Measurements from ENCODE around the gene CFAP141. TPM values are rescaled to one million over a fixed set of nuclear protein-coding genes. Genes with fewer than 3 reads are reported as not detected.
"Not testable (repeated sequence)": the region's sequence is repeated elsewhere in the genome, so short reads cannot be mapped to it uniquely, and the experiment has no call there.

CFAP141 gene
- total and polyA plus RNA-seq, 10 donors, result not detected

DNA sequence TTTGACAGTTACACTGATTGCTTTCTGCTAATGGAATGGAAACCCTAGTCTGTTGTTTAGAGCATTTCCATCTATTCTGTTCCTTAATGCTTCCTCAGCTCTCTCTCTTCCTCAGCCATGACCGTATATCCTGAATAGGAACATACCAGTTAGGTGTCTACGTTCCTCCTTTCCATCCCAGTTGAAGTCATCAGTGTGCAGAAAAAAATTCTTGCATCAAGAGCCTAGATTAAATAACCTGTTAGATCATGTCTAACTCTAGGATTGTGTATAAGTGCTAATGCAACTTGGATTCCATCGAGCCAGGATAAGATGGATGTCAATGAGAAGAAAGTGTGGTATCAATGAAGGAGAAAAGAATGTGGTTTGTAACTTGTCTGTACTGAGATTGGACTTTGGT lies 33.4 kb upstream of the CFAP141 start:
- Histone ChIP-seq H3K27ac (no peak overlapping the region), H3K4me3 (no peak overlapping the region), H3K4me1 (peaks cover 0 to 16% (median 0%) of the 10 kb centered on the region in 6 donors), H3K27me3 (replicated peaks in 1 of 7) (no peaks in the 10 kb centered on the region), H3K9me3 (no peaks in the 10 kb centered on the region), H3K36me3 (peaks cover 0 to 100% (median 91%) of the 10 kb centered on the region in 6 donors)
- no peak for TF ChIP-seq CTCF (IDR thresholded peaks at IDR 0.05 in 8 of 11, conservative IDR thresholded peaks at IDR 0.05 in 3 of 11)
- no peak for DNase-seq
- 87 to 95% (median 90%) methylated on average over 3 of the region's 3 CpGs for WGBS, 5 donors
- intact Hi-C loops (cut with DNase I; ENCODE audit: low total_unique reads), result no loop called here

DNA sequence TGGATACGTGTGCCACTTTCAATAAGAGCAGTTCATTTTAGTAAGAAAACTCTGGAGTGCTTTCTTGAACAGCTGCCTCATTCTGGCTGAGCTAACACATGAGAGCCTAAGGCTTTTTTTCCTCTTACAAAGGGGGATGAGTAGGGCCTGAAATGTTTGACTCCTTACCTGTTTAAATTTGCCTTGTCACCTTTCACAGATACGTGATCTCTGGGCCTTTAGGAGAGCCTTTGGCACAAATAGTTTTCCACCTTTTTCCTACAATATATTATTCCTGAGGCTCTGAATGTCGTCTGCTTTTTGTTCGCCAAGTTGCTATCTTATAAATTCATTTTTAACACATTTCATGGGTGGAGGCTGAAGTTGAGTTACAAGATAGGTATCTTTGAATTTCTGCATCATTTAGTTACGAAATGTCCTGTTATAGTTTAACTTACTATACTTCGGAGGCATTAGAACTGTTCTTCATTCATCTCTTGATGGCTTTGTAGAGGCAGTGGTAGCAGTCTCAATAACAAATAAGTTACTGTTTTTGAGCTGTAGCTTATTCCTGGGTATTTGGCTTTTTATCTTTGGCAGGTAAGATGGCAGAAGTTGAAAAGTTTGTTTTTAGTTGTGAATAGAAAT lies 31.9 kb upstream of the CFAP141 start:
- peaks cover 0 to 100% (median 90%) of the 10 kb centered on the region in 6 donors for H3K36me3 ChIP-seq
- no peak overlapping the region for H3K27ac ChIP-seq
- DNase-seq, result no peak
- intact Hi-C loops (cut with DNase I; ENCODE audit: low total_unique reads), result no loop called here
- no peak overlapping the region for H3K4me3 ChIP-seq
- H3K9me3 ChIP-seq, result no peaks in the 10 kb centered on the region
- H3K27me3 ChIP-seq (replicated peaks in 1 of 7), result no peaks in the 10 kb centered on the region
- peaks cover 0 to 16% (median 0%) of the 10 kb centered on the region in 6 donors for H3K4me1 ChIP-seq
- no peak for TF ChIP-seq POLR2A (IDR thresholded peaks at IDR 0.05)
- TF ChIP-seq CTCF (IDR thresholded peaks at IDR 0.05 in 8 of 11, conservative IDR thresholded peaks at IDR 0.05 in 3 of 11), result no peak
- TF ChIP-seq POLR2AphosphoS5 (IDR thresholded peaks at IDR 0.05), result no peak
- 92 to 95% (median 93%) methylated on average over 6 of the region's 6 CpGs for WGBS, 5 donors

GRCh38 chr1:154237435-154237834 lies 31.3 kb upstream of the CFAP141 start:
- DNase-seq, result no peak
- H3K4me3 ChIP-seq, result no peak overlapping the region
- peaks cover 0 to 16% (median 0%) of the 10 kb centered on the region in 6 donors for H3K4me1 ChIP-seq
- 89 to 98% (median 97%) methylated on average over 2 of the region's 2 CpGs for WGBS, 5 donors
- H3K27me3 ChIP-seq (replicated peaks in 1 of 7), result no peaks in the 10 kb centered on the region
- H3K27ac ChIP-seq, result no peak overlapping the region
- intact Hi-C loops (cut with DNase I; ENCODE audit: low total_unique reads), result no loop called here
- H3K36me3 ChIP-seq, result peaks cover 0 to 100% (median 91%) of the 10 kb centered on the region in 6 donors
- H3K9me3 ChIP-seq, result no peaks in the 10 kb centered on the region
- TF ChIP-seq CTCF (IDR thresholded peaks at IDR 0.05 in 8 of 11, conservative IDR thresholded peaks at IDR 0.05 in 3 of 11) (no peak), POLR2A (IDR thresholded peaks at IDR 0.05) (no peak), POLR2AphosphoS5 (IDR thresholded peaks at IDR 0.05) (no peak)

DNA sequence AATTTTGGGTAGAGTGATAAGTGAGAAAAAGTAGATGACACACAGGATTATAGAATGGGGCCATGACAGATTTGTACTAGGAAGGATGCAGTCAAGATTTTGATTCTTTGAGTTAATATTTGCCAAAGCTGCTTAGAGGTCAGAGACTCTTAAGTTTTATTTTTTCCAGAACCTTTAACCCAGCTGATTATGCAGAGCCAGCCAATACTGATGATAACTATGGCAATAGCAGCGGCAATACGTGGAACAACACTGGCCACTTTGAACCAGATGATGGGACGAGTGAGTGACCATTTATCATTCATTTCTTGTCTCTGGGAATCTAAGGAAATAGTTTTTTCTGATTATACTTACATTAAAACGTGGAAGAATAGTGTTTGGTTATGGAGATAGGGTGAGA lies 30.7 kb upstream of the CFAP141 start:
- Histone ChIP-seq H3K4me3 (no peak overlapping the region), H3K4me1 (peaks cover 0 to 16% (median 0%) of the 10 kb centered on the region in 6 donors), H3K27me3 (replicated peaks in 1 of 7) (no peaks in the 10 kb centered on the region), H3K27ac (no peak overlapping the region), H3K9me3 (no peaks in the 10 kb centered on the region), H3K36me3 (peaks cover 0 to 100% (median 91%) of the 10 kb centered on the region in 6 donors)
- 91 to 96% (median 93%) methylated on average over 4 of the region's 4 CpGs for WGBS, 5 donors
- TF ChIP-seq CTCF (IDR thresholded peaks at IDR 0.05 in 8 of 11, conservative IDR thresholded peaks at IDR 0.05 in 3 of 11) (no peak), POLR2AphosphoS5 (IDR thresholded peaks at IDR 0.05) (no peak), POLR2A (IDR thresholded peaks at IDR 0.05) (no peak)
- intact Hi-C loops (cut with DNase I; ENCODE audit: low total_unique reads), result no loop called here
- DNase-seq, result no peak

DNA sequence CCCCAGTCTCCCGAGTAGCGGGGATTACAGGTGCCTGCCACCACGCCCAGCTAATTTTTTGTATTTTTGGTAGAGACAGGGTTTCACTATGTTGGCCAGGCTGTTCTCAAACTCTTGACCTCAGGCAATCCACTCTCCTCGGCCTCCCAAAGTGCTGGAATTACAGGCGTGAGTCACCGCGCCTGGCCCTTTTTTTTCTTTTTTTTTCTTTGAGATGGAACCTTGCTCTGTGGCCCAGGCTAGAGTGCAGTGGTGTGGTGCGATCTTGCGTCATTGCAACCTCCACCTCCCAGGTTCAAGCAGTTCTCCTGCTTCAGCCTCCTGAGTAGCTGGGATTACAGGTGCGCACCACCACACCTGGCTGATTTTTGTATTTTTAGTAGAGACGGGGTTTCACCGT lies 27.0 kb upstream of the CFAP141 start:
- intact Hi-C loops (cut with DNase I; ENCODE audit: low total_unique reads); H3K4me3 ChIP-seq; H3K27ac ChIP-seq; H3K9me3 ChIP-seq; DNase-seq; H3K27me3 ChIP-seq (replicated peaks in 1 of 7): not testable (repeated sequence)
- H3K4me1 ChIP-seq, result peaks cover 0 to 14% (median 0%) of the 10 kb centered on the region in 6 donors
- peaks cover 6 to 100% (median 96%) of the 10 kb centered on the region in 6 donors for H3K36me3 ChIP-seq
- 94 to 97% (median 95%) methylated on average over 12 of the region's 12 CpGs for WGBS, 5 donors

- H3K27me3 ChIP-seq (replicated peaks in 1 of 7); H3K9me3 ChIP-seq; H3K27ac ChIP-seq; DNase-seq; intact Hi-C loops (cut with DNase I; ENCODE audit: low total_unique reads); H3K4me3 ChIP-seq: not testable (repeated sequence)
- 97 to 99% (median 98%) methylated on average over 3 of the region's 3 CpGs for WGBS, 5 donors
- Histone ChIP-seq H3K4me1 (peaks cover 0 to 34% (median 7%) of the 10 kb centered on the region in 6 donors), H3K36me3 (peaks cover 7 to 100% (median 93%) of the 10 kb centered on the region in 6 donors)
These were observed 25.0 kb upstream of the CFAP141 start for GRCh38 chr1:154231112-154231511.

All from spleen (tissue), 11 donors.